K562 (cell line): ENCODE results near the gene LTBR. TPM values are rescaled to one million over a fixed set of nuclear protein-coding genes. Genes with fewer than 3 reads are reported as not detected.

Experiments used
- BACH1 ChIP-seq: fragments of 200-800 bp; sonication (Bioruptor generic); IDR thresholded peaks from 2 replicates; pipeline ENCODE4 v1.6.1; 2016; ENCODE audit warnings: missing genetic modification characterization, missing compliant biosample characterization
- CTBP1 ChIP-seq: fragments of 450-650 bp; IDR thresholded peaks from 2 replicates; pipeline ENCODE4 v1.6.1; 2016; ENCODE audit warnings: borderline replicate concordance
- HMGN3 ChIP-seq: IDR thresholded peaks from 2 replicates; pipeline ENCODE4 v1.6.1; 2011; ENCODE audit warnings: borderline replicate concordance, low read depth, mild to moderate bottlenecking, mixed read lengths, low read length; ENCODE audit not compliant: insufficient read length; ENCODE audit errors: extremely low read depth
- KDM4B ChIP-seq, 2 experiments: fragments of 450-650 bp in 1 of 2; sonication (generic) in 1 of 2; IDR thresholded peaks; 2 replicates each; pipeline ENCODE4 v1.6.1; 2016 to 2017; ENCODE audit warnings: borderline replicate concordance in 2 of 2, antibody characterized with exemption in 1 of 2, low read depth in 1 of 2, mild to moderate bottlenecking in 1 of 2
- KLF10 ChIP-seq: fragments of 250-450 bp; sonication (Bioruptor Pico); IDR thresholded peaks from 2 replicates; pipeline ENCODE4 v1.6.1; 2021; ENCODE audit warnings: matching md5 sums
- NCOA1 ChIP-seq: fragments of 450-650 bp; IDR thresholded peaks from 2 replicates; pipeline ENCODE4 v1.6.1; 2016; ENCODE audit warnings: low read depth
- PREB ChIP-seq: sonication (generic); formaldehyde crosslinking; IDR thresholded peaks from 2 replicates; pipeline ENCODE4 v1.8.1; 2023; ENCODE audit warnings: mild to moderate bottlenecking, missing genetic modification reagents
- RB1 ChIP-seq: fragments of 450-650 bp; IDR thresholded peaks from 2 replicates; pipeline ENCODE4 v1.6.1; 2017; ENCODE audit warnings: low read depth, mild to moderate bottlenecking
- SMARCC2 ChIP-seq: fragments of 450-650 bp; IDR thresholded peaks from 2 replicates; pipeline ENCODE4 v1.6.1; 2017; ENCODE audit warnings: antibody characterized with exemption, moderate library complexity, mild to moderate bottlenecking, low read depth
- SREBF1 ChIP-seq: fragments of 150-350 bp; IDR thresholded peaks from 2 replicates; pipeline ENCODE4 v1.6.1; 2014; ENCODE audit warnings: antibody characterized with exemption, low read depth, low read length, borderline replicate concordance
- SRSF9 ChIP-seq: fragments of 200-400 bp; formaldehyde crosslinking; IDR thresholded peaks from 2 replicates; pipeline ENCODE4 v1.6.1; 2017; ENCODE audit warnings: low read depth, low read length, borderline replicate concordance
- SUPT5H ChIP-seq: fragments of 450-650 bp; IDR thresholded peaks from 2 replicates; pipeline ENCODE4 v1.6.1; 2016
- THRA ChIP-seq: fragments of 450-650 bp; IDR thresholded peaks from 2 replicates; pipeline ENCODE4 v1.6.1; 2017; ENCODE audit warnings: mild to moderate bottlenecking, moderate library complexity
- THRAP3 ChIP-seq: fragments of 450-650 bp; IDR thresholded peaks from 2 replicates; pipeline ENCODE4 v1.6.1; 2016; ENCODE audit warnings: mild to moderate bottlenecking, inconsistent platforms, borderline replicate concordance
- ZFP91 ChIP-seq: sonication (generic); formaldehyde crosslinking; IDR thresholded peaks from 2 replicates; pipeline ENCODE4 v1.8.0; 2022; ENCODE audit warnings: mild to moderate bottlenecking, missing genetic modification reagents
- ZFX ChIP-seq: sonication (generic); formaldehyde crosslinking; IDR thresholded peaks from 2 replicates; pipeline ENCODE4 v1.8.0; 2022; ENCODE audit warnings: mild to moderate bottlenecking, missing genetic modification reagents, moderate library complexity
- ZKSCAN8 ChIP-seq: fragments of 200-800 bp; sonication (Bioruptor generic); IDR thresholded peaks from 2 replicates; pipeline ENCODE4 v1.6.1; 2016; ENCODE audit warnings: missing genetic modification characterization, missing compliant biosample characterization
- ZNF584 ChIP-seq: fragments of 200-800 bp; sonication (Bioruptor generic); IDR thresholded peaks from 2 replicates; pipeline ENCODE4 v1.6.1; 2016; ENCODE audit warnings: low read depth, mild to moderate bottlenecking, missing genetic modification characterization, missing compliant biosample characterization
- ZNF740 ChIP-seq, 3 experiments: fragments of 200-800 bp in 1 of 3; sonication (Bioruptor generic) in 1 of 3; sonication (generic) in 1 of 3; formaldehyde crosslinking in 1 of 3; IDR thresholded peaks; 2 replicates each; pipeline versions ENCODE4 v1.6.1 to v1.8.0; 2016 to 2022; ENCODE audit warnings: mild to moderate bottlenecking in 2 of 3, missing compliant biosample characterization in 2 of 3, missing genetic modification characterization in 2 of 3, missing genetic modification reagents in 1 of 3
- polyA plus RNA-seq, 8 experiments: library from polyadenylated mRNA; depleted of rRNA in 4 of 8; stranded (reverse) in 5 of 8; unstranded in 3 of 8; fragments of >200 nt; fragmentation: Nextera tagmentation in 2 of 8; fragmentation: Illumina TruSeq in 1 of 8; extraction: Ambion mirVana in 2 of 8; extraction: Trizol in 1 of 8; gene quantifications; 2 replicates each; pipeline versions ENCODE4 v1.2.1 to v1.2.3, GENCODE V29; 2011 to 2014; ENCODE audit warnings: inconsistent platforms in 1 of 8, missing spikeins in 1 of 8
- total RNA-seq, 7 experiments: library from RNA; depleted of rRNA in 6 of 7; stranded (reverse); fragments of >200 nt in 6 of 7; fragmentation: Illumina TruSeq in 2 of 7; extraction: Trizol in 2 of 7; gene quantifications; 2 replicates each; pipeline versions ENCODE4 v1.2.1 to v1.2.3, GENCODE V29; 2011 to 2021; ENCODE audit warnings: low replicate concordance in 1 of 7
- TF ChIP-seq, protein P1 (sequence below): sonication (generic); formaldehyde crosslinking; IDR thresholded peaks from 2 replicates; pipeline ENCODE4 v1.8.1; 2022; ENCODE audit warnings: missing genetic modification reagents

The LTBR gene
- total and polyA plus RNA-seq, 9 of the 15 experiments (the other 6 are each of a cell fraction or from before 2014, with no cell fraction given): 0.96 to 69.0 (median 35.3) TPM

- no peak for TF ChIP-seq PREB (CRISPR knock-in tag)
- TF ChIP-seq CTBP1: peak; percentile 59
- TF ChIP-seq NCOA1: peak; percentile 46
- peak; percentile 94 for TF ChIP-seq BACH1 (tag)
- 0 out of 2 replicates have a peak, but pooled peaks have one; percentile 7 for TF ChIP-seq ZFX (CRISPR knock-in tag)
- no peak for TF ChIP-seq THRAP3
- TF ChIP-seq ZNF584 (CRISPR knock-in tag): no peak
- no peak for TF ChIP-seq ZKSCAN8
- TF ChIP-seq ZFP91 (CRISPR knock-in tag): no peak
- TF ChIP-seq SUPT5H: peak; percentile 76
- TF ChIP-seq THRA: no peak; the same call in 1 of the 2 replicates
- TF ChIP-seq RB1: no peak
- TF ChIP-seq ZNF740 (CRISPR knock-in tag; IDR thresholded peaks at IDR 0.05): no peak
- TF ChIP-seq ZNF740 (tag; IDR thresholded peaks at IDR 0.05): no peak
- no peak for TF ChIP-seq SRSF9
- TF ChIP-seq SMARCC2: no peak
- no peak for TF ChIP-seq KLF10 (CRISPR knock-in tag)
- TF ChIP-seq, protein P1, sequence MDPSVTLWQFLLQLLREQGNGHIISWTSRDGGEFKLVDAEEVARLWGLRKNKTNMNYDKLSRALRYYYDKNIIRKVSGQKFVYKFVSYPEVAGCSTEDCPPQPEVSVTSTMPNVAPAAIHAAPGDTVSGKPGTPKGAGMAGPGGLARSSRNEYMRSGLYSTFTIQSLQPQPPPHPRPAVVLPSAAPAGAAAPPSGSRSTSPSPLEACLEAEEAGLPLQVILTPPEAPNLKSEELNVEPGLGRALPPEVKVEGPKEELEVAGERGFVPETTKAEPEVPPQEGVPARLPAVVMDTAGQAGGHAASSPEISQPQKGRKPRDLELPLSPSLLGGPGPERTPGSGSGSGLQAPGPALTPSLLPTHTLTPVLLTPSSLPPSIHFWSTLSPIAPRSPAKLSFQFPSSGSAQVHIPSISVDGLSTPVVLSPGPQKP (CRISPR knock-in tag): no peak
- no peak for TF ChIP-seq KDM4B (IDR thresholded peaks at IDR 0.05; ENCODE audit: borderline replicate concordance in 2 of 2, low read depth in 1 of 2)
- TF ChIP-seq HMGN3: peak; percentile 35
- TF ChIP-seq SREBF1: no peak
Measured at GRCh38 chr12:6336079-6336888, 47.7 kb upstream of the LTBR start (continued).
